H9 (cell line): ENCODE data around the gene TCFL5. TPM values are rescaled to one million over a fixed set of nuclear protein-coding genes. Genes with fewer than 3 reads are reported as not detected.

Experiments used
- DNase-seq: peaks from one replicate; pipeline ENCODE4 v3.0.0-alpha.2; 2017
- H2AFZ ChIP-seq: one replicate; pipeline ENCODE4 v1.6.1; 2013; ENCODE audit warnings: mild to moderate bottlenecking, low read length, control low read depth, moderate library complexity
- H2AK5ac ChIP-seq: 2 replicates; pipeline ENCODE4 v1.6.1; 2013; ENCODE audit warnings: low read length, control low read depth, mixed read lengths; ENCODE audit not compliant: insufficient read length
- H2BK120ac ChIP-seq: one replicate; pipeline ENCODE4 v1.6.1; 2013; ENCODE audit warnings: low read depth, mild to moderate bottlenecking, low read length, control low read depth, inconsistent platforms; ENCODE audit not compliant: poor library complexity, severe bottlenecking
- H2BK12ac ChIP-seq: 2 replicates; pipeline ENCODE4 v1.6.1; 2013; ENCODE audit warnings: low read length, control low read depth, mixed read lengths, low read depth; ENCODE audit not compliant: insufficient read length
- H2BK15ac ChIP-seq: 2 replicates; pipeline ENCODE4 v1.6.1; 2013; ENCODE audit warnings: low read depth, low read length, control low read depth
- H2BK20ac ChIP-seq: one replicate; pipeline ENCODE4 v1.6.1; 2013; ENCODE audit warnings: low read depth, mild to moderate bottlenecking, low read length, control low read depth, inconsistent platforms; ENCODE audit not compliant: poor library complexity, severe bottlenecking
- H2BK5ac ChIP-seq: 2 replicates; pipeline ENCODE4 v1.6.1; 2013; ENCODE audit warnings: low read length, control low read depth, mixed read lengths; ENCODE audit not compliant: insufficient read length
- H3K14ac ChIP-seq: 2 replicates; pipeline ENCODE4 v1.6.1; 2013; ENCODE audit warnings: low read length, control low read depth; ENCODE audit not compliant: insufficient read depth
- H3K18ac ChIP-seq: 2 replicates; pipeline ENCODE4 v1.6.1; 2013; ENCODE audit warnings: low read depth, mild to moderate bottlenecking, mixed read lengths, low read length, control low read depth; ENCODE audit not compliant: insufficient read length
- H3K23ac ChIP-seq: 2 replicates; pipeline ENCODE4 v1.6.1; 2013; ENCODE audit warnings: low read length, control low read depth, mixed read lengths, low read depth; ENCODE audit not compliant: insufficient read length
- H3K23me2 ChIP-seq: 2 replicates; pipeline ENCODE4 v1.6.1; 2013; ENCODE audit warnings: low read depth, mild to moderate bottlenecking, mixed read lengths, low read length, control low read depth; ENCODE audit not compliant: insufficient read length, poor library complexity, severe bottlenecking
- H3K27ac ChIP-seq: 2 replicates; pipeline ENCODE4 v1.5.1; 2013; ENCODE audit warnings: low read length, control low read depth, mixed read lengths, low read depth; ENCODE audit not compliant: insufficient read length
- H3K27me3 ChIP-seq: 2 replicates; pipeline ENCODE4 v1.6.1; 2013; ENCODE audit warnings: low read length, control low read depth, inconsistent platforms; ENCODE audit not compliant: insufficient read depth
- H3K4ac ChIP-seq: 2 replicates; pipeline ENCODE4 v1.6.1; 2013; ENCODE audit warnings: low read depth, mild to moderate bottlenecking, control low read depth, inconsistent platforms, low read length, moderate library complexity
- H3K4me1 ChIP-seq: 2 replicates; pipeline ENCODE4 v1.6.1; 2013; ENCODE audit warnings: low read length, control low read depth, inconsistent platforms; ENCODE audit not compliant: insufficient read depth
- H3K4me2 ChIP-seq: 2 replicates; pipeline ENCODE4 v1.6.1; 2013; ENCODE audit warnings: low read length, control low read depth, mixed read lengths; ENCODE audit not compliant: insufficient read length, insufficient read depth
- H3K56ac ChIP-seq: 2 replicates; pipeline ENCODE4 v1.6.1; 2013; ENCODE audit warnings: low read depth, mild to moderate bottlenecking, mixed read lengths, low read length, control low read depth; ENCODE audit not compliant: insufficient read length
- H3K79me1 ChIP-seq: 2 replicates; pipeline ENCODE4 v1.6.1; 2013; ENCODE audit warnings: low read depth, mild to moderate bottlenecking, moderate library complexity, low read length, control low read depth, inconsistent platforms; ENCODE audit not compliant: insufficient read depth, poor library complexity, severe bottlenecking
- H3K79me2 ChIP-seq: 2 replicates; pipeline ENCODE4 v1.6.1; 2013; ENCODE audit warnings: low read length, control low read depth, inconsistent platforms; ENCODE audit not compliant: insufficient read depth
- H3K9ac ChIP-seq: 2 replicates; pipeline ENCODE4 v1.6.1; 2013; ENCODE audit warnings: low read length, control low read depth, mixed read lengths; ENCODE audit not compliant: insufficient read length; ENCODE audit errors: extremely low read depth
- H3K9me3 ChIP-seq: one replicate; pipeline ENCODE4 v1.6.1; 2013; ENCODE audit warnings: low read depth, low read length, inconsistent platforms; ENCODE audit not compliant: control insufficient read depth
- H3T11ph ChIP-seq: one replicate; pipeline ENCODE4 v1.6.1; 2013; ENCODE audit warnings: mild to moderate bottlenecking, low read length, control low read depth, inconsistent platforms
- H4K20me1 ChIP-seq: one replicate; pipeline ENCODE4 v1.6.1; 2013; ENCODE audit not compliant: control insufficient read depth, insufficient read length, insufficient read depth
- H4K5ac ChIP-seq: 2 replicates; pipeline ENCODE4 v1.6.1; 2013; ENCODE audit warnings: low read depth, mild to moderate bottlenecking, mixed read lengths, low read length, control low read depth; ENCODE audit not compliant: insufficient read length
- H4K8ac ChIP-seq: replicated peaks from 2 replicates; pipeline ENCODE4 v1.6.1; 2013; ENCODE audit warnings: low read length, control low read depth, mixed read lengths, low read depth; ENCODE audit not compliant: insufficient read length
- H4K91ac ChIP-seq: 2 replicates; pipeline ENCODE4 v1.6.1; 2013; ENCODE audit warnings: low read depth, mild to moderate bottlenecking, moderate library complexity, mixed read lengths, low read length, control low read depth; ENCODE audit not compliant: insufficient read length
- H3K27ac Mint-ChIP-seq, 3 experiments: 2 replicates in 2 of 3; 3 replicates in 1 of 3; pipeline ENCODE4 v1.8.0; 2020 to 2021; ENCODE audit warnings: mixed read lengths in 3 of 3, mild to moderate bottlenecking in 1 of 3, moderate library complexity in 1 of 3
- H3K27me3 Mint-ChIP-seq: 2 replicates; pipeline ENCODE4 v1.8.0; 2021; ENCODE audit warnings: low read depth, mild to moderate bottlenecking, moderate library complexity, mixed read lengths
- H3K36me3 Mint-ChIP-seq, 3 experiments: 2 replicates in 2 of 3; 3 replicates in 1 of 3; pipeline ENCODE4 v1.8.0; 2020 to 2021; ENCODE audit warnings: low read depth in 3 of 3, mixed read lengths in 3 of 3; ENCODE audit not compliant: insufficient read depth in 1 of 3
- H3K4me1 Mint-ChIP-seq, 2 experiments: 2 replicates each; pipeline ENCODE4 v1.8.0; 2020; ENCODE audit warnings: mixed read lengths in 2 of 2
- H3K4me3 Mint-ChIP-seq, 2 experiments: 2 replicates in 1 of 2; 3 replicates in 1 of 2; pipeline ENCODE4 v1.8.0; 2020 to 2021; ENCODE audit warnings: mild to moderate bottlenecking in 2 of 2, mixed read lengths in 2 of 2, moderate library complexity in 1 of 2
- H3K9me3 Mint-ChIP-seq, 2 experiments: 2 replicates in 1 of 2; 3 replicates in 1 of 2; pipeline ENCODE4 v1.8.0; 2020; ENCODE audit warnings: mild to moderate bottlenecking in 2 of 2, mixed read lengths in 2 of 2, moderate library complexity in 1 of 2
- CTCF ChIP-seq: fragments of 200-600 bp; sonication (generic); conservative IDR thresholded peaks from 3 replicates; pipeline ENCODE4 v1.8.0; 2021; ENCODE audit warnings: antibody characterized with exemption, mild to moderate bottlenecking
- WGBS: extraction: QIAGEN DNeasy Blood & Tissue Kit; methylation state at CpG from one replicate; pipeline ENCODE4 v1.1.7; 2013; ENCODE audit warnings: missing lambda C conversion rate, low lambda C conversion rate, mixed read lengths; ENCODE audit not compliant: insufficient read length; ENCODE audit errors: extremely low coverage; 5-methylcytosine and 5-hydroxymethylcytosine counted together
- long read RNA-seq: library from polyadenylated mRNA; unstranded; transcript quantifications from one replicate; pipeline ENCODE4 v2.0.0, GENCODE V29; 2020
- total RNA-seq: library from RNA; stranded (reverse); gene quantifications from 2 replicates; pipeline ENCODE4 v1.2.1, GENCODE V29; 2021

TCFL5 gene
- total RNA-seq: 15.9 and 16.4 TPM in 2 replicates
- long read RNA-seq, partial matches to known transcripts: 0 of 3 reads
- long read RNA-seq, other reads (novel, unspliced or antisense): 3 of 3 reads

- Histone ChIP-seq H3K27me3 (no peaks in the 10 kb centered on the region), H2BK12ac (no peak within 1 kb of the TSS), H3K79me1 (no peaks in the 10 kb centered on the region), H4K8ac (no peak within 1 kb of the TSS), H3K27ac (no peak within 1 kb of the TSS), H3K79me2 (no peaks in the 10 kb centered on the region), H2BK120ac (no peak within 1 kb of the TSS), H3K9ac (no peak within 1 kb of the TSS), H3T11ph (no peak within 1 kb of the TSS), H3K9me3 (no peaks in the 10 kb centered on the region), H3K14ac (peak within 1 kb of the TSS; percentile 76), H2AFZ (no peak within 1 kb of the TSS), H3K56ac (no peak within 1 kb of the TSS), H3K4ac (no peak within 1 kb of the TSS), H4K20me1 (peaks cover 2% of the 10 kb centered on the region), H3K4me2 (peak within 1 kb of the TSS; percentile 37), H3K23me2 (peaks cover 3% of the 10 kb centered on the region), H3K4me1 (no peaks in the 10 kb centered on the region; the same call in 1 of the 2 replicates), H3K23ac (no peak within 1 kb of the TSS), H4K5ac (no peak within 1 kb of the TSS), H2BK5ac (no peak within 1 kb of the TSS), H2BK15ac (no peak within 1 kb of the TSS), H2BK20ac (no peak within 1 kb of the TSS), H3K18ac (peak within 1 kb of the TSS; percentile 63), H4K91ac (no peak within 1 kb of the TSS), H2AK5ac (no peak within 1 kb of the TSS)
- no peak for TF ChIP-seq CTCF
- Mint-ChIP-seq H3K27me3 (peaks cover 6% of the 10 kb centered on the region), H3K9me3 (peaks cover 6 to 9% of the 10 kb centered on the region in 2 experiments), H3K36me3 (peaks cover 8 to 17% (median 10%) of the 10 kb centered on the region in 3 experiments; a peak in 6 of 7 replicates), H3K4me1 (peaks cover 21 to 29% of the 10 kb centered on the region in 2 experiments), H3K27ac (no peak within 1 kb of the TSS), H3K4me3 (peak within 1 kb of the TSS; percentile 68 to 77)
- no CpG with 5 or more reads among the region's 70 CpGs for WGBS
- peak; percentile 85 for DNase-seq
These were observed at the start of gene TCFL5 for GRCh38 chr20:62861726-62862336. TSS of gene TCFL5 (minus strand) at chr20:62861822. CDS start at chr20:62861670, 152 bp downstream.
